Inflammatory macrophage (primary cell): ENCODE data around the gene ADAMTS4.

Source experiments
- DNase-seq, 2 donors: peaks; one replicate each; pipeline ENCODE4 v3.0.0-alpha.2; 2020 to 2022

ADAMTS4 gene

DNA sequence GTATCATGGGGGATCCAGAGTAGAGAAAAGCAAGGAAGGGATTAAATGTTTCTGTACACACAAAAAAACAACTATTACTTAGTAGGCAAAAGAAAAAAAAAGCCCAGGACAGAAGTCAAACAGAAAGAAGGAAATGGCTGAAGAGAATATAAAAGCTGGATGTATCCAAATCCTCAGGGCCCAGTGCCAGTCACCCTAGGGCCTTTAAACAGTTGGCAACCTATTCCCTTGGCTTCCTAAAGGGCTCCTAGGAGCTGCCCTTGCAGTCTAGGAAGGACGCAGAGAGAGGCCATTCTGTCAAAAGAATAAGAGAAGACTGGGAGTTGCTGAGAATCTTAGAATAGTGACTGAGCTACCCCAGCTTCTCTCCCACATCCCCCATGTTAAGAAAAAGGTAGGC is 26.5 kb downstream of the ADAMTS4 start:
- no peak for DNase-seq

DNA sequence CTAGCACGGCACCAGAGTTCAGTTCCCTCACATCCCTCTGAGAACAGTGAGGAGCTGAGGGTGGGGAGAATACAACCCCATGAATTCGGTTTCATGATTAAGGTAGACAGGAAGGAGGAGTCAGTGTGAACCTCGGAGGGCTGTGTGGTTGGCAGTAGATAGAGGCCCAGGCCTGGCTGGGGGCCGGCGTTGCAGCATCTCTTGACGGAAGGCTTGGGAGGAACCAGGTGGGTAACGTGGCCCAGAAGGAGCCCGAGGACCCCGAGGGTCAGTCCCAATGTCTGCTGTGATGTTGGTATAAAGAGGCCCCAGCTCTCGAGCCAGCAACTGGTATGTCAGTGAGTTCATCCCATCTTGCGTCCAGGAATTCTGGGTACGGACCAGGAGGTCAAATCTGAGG is 27.2 kb downstream of the ADAMTS4 start:
- no peak for DNase-seq

DNA sequence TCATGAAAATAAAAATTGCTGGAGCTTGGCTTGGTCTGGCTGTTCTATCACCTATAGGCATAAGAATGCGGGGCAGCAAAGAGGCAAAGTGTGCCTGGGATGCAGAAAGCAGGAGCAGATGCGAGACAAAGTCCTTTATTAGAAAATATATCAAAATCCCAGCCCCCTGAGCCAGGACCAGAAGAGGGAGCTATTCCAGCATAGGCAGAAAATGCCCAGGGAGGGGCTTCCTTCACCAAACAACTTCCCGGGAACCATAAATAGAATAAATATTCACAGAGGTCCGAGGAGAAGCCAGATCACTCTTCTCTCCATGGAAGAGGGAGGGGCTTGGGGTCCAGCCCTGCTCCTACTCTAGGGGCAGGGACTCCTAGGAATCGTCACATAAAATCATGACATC is 27.7 kb downstream of the ADAMTS4 start:
- DNase-seq = no peak

DNA sequence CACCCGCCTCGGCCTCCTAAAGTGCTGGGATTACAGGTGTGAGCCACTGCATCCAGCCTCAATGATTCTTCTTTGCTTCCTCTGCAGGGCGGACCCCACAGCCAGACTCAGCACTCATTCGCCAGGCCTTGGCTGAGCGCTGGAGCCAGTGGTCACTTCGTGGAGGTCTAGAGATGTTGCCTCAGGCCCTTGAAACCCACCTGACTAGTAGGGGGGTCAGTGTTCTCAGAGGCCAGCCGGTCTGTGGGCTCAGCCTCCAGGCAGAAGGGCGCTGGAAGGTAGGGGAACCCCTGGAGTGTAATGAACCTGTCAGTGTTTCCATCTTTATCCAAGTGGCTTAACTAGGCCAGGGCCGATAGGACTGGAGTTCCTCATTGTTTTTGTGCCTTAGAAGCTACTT is 29.9 kb downstream of the ADAMTS4 start:
- DNase-seq = no peak

DNA sequence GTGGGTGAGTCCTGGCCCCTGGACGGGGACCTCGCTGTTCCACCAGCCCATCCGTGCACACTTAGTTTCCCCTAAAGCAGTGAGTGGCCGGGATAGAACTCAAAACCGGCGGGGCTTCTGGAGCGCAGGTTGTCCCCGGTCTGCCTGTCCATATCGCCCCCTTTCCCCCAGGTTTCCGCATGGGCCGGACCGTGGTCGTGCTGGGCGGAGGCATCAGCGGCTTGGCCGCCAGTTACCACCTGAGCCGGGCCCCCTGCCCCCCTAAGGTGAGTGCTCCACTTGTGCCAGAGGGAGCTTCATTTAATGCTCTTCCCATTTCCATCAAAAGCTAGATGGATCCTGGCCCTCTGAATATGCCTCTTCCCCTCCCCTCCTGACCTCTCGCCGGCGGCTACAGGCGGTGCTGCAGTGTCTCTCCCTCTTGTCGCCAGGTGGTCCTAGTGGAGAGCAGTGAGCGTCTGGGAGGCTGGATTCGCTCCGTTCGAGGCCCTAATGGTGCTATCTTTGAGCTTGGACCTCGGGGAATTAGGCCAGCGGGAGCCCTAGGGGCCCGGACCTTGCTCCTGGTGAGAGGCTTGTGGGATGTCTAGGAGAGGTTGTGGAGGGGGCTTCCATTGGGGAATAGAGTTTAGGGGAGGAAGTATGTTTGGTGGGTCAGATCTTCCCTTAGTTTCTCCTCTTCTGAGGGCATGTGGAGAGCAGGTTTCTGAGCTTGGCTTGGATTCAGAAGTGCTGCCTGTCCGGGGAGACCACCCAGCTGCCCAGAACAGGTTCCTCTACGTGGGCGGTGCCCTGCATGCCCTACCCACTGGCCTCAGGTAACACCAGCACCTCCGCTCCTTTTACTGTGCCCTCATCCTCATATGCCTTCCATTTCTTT is 31.9 kb downstream of the ADAMTS4 start:
- DNase-seq = no peak

DNA sequence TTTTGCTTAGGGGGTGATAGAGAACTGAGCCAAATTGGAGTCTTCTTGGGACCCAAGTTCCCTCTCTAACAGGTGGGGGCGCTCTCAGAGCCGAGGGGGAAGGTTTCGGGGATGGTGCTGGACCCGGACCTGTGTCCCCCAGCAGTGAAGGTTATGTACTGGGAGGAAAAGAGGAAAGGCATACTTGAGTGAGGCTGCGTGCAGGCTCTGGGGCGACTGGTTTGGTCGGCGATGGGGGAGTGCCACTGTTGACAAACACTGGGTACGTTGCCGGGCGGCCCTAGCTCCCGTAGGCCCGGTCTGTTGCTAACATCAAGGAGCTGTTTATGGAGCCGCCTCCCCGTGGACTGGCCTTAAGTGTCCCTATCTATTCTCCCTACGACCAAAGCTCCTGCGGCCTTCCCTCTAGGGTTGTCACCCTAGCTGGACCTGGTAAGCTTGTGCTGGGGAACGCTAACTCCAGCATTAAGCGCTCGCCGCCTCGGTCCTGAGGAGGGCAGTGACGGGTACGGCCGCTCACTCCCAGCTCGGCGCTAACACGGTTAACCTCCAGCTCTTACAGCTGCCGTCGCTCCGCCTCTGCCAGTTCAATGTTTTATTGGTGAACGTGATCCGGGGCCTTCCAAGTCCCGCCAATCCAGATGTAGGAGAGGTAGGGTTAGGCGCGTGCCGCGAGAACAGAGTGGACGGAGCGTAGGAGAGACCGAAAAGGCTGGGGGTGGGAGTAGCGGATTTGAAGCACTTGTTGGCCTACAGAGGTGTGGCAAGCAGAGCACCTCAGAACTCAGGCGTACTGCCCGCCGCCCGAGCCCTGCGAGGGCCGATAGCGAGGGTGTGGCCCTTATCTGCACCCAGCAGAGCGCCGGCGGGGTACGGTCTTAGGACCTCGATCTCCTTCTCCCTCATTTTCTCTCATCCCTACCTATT is 32.8 kb downstream of the ADAMTS4 start, which contains the start of gene PPOX:
Gene PPOX, plus strand, starts transcription at position 685 of the 927 bp plus-strand sequence. CDS start 422 bp downstream, outside the sequence.
- DNase-seq = peak; percentile 97

DNA sequence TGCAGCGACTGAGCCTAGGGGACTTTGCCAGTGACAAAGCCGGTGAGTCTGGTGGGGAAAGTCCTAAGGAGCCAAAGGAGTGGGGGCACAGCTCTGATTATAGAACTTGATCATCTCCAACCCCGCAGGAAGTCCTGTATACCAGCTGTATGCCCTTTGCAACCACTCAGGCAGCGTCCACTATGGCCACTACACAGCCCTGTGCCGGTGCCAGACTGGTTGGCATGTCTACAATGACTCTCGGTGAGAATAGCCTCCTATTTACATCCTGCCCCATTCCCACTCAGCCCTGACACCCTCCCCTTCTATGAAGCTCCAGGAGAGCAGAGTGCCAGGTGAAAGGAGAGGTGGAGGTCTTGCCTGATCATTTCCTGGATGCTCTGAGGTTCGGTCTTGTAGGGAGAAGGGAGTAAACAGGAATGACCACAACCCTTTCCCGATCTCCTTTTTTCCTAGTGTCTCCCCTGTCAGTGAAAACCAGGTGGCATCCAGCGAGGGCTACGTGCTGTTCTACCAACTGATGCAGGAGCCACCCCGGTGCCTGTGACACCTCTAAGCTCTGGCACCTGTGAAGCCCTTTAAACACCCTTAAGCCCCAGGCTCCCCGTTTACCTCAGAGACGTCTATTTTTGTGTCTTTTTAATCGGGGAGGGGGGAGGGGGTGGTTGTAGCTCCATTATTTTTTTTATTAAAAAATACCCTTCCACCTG is 33.8 kb downstream of the ADAMTS4 start:
- no peak for DNase-seq

DNA sequence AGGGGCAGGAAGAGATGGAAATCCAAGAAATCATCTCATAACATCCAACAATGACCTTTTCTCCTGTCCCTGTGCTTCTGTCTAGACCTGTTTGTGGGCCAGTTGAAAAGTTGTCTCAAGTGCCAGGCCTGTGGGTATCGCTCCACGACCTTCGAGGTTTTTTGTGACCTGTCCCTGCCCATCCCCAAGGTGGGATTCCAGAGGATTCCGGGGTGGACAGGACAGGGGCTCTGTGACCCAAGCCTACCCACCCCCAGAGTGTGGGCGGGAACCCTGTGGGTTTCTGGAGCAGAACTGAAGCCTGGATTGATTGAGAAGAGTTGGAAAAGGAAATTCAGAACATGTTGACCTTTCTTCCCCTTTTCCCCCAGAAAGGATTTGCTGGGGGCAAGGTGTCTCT is 35.1 kb downstream of the ADAMTS4 start:
- no peak for DNase-seq

DNA sequence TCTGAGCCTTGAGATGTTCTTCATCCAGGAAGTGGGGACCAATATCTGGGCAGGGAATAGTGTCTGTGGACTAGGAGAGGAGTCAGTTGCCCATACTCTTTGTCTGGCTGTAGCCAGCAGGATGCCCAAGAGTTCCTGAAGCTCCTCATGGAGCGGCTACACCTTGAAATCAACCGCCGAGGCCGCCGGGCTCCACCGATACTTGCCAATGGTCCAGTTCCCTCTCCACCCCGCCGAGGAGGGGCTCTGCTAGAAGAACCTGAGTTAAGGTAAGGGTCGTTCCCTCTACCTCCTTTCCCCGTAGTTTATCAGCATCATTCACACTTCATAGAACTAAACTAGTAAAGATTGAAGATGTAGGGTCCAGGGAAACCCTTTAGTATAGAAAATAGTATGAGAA is 36.0 kb downstream of the ADAMTS4 start:
- DNase-seq = no peak

DNA sequence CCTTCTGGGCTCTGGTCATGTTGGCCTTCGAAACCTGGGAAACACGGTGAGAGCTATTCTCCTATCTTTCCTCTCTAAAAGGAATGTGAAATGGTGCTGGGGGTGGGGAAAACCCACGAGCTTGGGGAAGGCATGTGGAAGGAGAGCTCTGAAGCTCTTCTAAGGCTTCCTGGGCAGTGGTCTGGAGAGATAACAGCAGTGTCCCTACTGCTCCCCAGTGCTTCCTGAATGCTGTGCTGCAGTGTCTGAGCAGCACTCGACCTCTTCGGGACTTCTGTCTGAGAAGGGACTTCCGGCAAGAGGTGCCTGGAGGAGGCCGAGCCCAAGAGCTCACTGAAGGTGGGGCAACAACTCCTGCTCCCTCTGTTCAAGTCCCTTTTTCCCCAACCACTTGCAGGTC is 36.8 kb downstream of the ADAMTS4 start:
- no peak for DNase-seq

DNA sequence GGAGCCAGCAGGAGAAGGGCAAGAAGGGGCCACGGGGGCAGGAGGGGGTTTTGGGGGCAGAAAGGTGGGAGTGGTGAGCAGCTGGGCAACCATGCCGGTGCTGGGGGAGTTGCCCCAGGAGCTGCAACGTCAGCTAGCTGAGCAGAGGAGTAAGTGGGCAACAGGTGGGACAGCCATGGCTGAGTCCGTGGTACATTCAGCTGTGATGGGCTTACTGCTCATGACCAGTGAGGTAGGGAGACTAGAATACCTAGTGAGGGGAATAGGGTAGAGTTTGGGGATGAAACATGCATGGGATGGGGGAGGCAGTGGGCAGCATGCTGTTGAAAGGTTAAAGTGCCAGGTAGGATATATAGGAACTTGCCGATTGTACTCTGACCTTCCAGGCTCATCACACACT is 37.2 kb downstream of the ADAMTS4 start:
- DNase-seq = no peak

DNA sequence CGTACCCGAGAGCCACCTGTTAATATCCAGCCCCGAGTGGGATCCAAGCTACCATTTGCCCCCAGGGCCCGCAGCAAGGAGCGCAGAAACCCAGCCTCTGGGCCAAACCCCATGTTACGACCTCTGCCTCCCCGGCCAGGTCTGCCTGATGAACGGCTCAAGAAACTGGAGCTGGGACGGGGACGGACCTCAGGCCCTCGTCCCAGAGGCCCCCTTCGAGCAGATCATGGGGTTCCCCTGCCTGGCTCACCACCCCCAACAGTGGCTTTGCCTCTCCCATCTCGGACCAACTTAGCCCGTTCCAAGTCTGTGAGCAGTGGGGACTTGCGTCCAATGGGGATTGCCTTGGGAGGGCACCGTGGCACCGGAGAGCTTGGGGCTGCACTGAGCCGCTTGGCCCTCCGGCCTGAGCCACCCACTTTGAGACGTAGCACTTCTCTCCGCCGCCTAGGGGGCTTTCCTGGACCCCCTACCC is 38.1 kb downstream of the ADAMTS4 start:
- no peak for DNase-seq

DNA sequence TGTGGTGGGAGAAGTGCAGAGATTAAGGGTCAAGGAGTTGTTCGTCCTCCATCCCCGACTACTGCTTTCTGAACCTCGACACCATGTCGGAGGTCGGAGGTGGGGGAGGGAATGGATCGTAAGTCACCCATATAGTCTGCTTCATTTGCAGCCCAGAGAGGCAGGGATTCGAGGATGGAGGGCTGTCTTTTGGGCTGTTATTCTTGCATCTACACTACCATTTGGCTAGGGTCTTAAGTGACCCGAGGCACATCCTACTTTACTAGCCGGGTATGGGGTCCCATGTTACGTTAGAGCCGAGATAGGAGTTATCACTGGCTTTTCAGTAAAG is 39.0 kb downstream of the ADAMTS4 start:
- DNase-seq = no peak

DNA sequence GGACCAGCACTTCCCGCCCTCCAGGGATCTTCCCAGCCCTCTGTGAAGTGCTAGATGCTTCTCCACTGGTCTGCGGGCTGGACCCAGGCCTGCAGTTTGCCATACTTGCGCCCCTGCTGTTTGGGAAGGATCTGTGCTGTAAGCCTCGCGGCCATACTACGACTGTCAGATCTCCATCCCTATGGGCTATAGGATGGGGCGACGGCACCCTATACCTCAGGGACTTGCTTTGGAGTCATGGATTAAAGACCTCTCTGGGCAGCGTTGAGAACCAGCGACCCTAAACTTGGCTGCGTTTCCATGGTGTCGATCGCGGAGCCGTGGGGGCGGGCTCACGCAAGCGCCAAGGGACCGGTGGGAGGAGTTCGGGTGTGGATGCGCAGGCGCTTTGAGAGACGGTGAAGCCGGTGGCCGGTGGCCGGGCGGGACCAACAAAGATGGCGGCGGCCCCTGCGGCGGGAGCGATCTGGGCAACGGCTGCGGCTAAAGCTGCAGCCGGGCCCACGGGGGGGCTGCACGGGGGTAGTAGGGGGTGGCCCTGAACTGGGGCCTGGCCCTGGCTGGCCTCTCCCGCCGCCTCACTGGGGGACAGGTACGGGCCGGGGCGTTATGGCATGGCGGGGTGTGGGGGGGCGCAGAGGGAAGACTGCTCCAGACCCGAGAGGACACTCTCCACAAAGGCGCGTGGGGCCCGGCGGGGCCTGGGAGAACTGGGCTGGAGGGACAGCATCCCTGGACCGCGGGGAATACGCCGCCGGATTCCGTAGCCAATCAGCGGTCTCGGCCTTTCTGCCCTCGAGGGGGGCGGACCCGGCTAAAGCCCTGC is 39.6 kb downstream of the ADAMTS4 start, which contains the start of gene USP21:
Gene USP21, plus strand, starts transcription at position 414 of the 826 bp plus-strand sequence. CDS start 1,141 bp downstream, outside the sequence.
- peak; percentile 86 to 92 for DNase-seq

DNA sequence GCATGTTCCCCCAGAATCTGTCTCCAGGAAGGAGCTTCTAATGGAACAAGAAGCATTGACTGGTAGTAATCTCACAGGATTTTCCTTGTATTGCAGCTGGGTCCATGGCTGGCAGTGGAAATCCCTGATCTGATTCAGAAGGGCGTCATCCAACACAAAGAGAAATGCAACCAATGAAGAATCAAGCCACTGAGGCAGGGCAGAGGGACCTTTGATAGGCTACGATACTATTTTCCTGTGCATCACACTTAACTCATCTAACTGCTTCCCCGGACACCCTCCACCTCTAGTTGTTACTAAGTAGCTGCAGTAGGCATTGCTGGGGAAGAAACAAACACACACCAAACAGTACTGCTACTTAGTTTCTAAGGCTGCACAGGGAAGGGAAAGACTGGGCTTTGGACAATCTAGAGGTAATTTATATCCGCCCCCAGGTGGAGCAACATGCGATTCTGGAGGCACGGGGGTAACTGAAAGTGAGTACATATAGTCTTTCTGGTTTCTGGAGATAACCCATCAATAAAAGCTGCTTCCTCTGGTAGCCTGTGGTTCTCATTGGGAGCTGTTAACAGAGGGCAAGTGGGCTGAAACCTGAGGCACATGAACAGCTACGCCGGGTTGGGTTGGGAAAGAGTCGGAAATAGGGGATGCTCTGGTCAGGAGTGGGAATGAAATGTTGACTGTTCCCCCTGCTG is 40.4 kb downstream of the ADAMTS4 start:
- DNase-seq = no peak

DNA sequence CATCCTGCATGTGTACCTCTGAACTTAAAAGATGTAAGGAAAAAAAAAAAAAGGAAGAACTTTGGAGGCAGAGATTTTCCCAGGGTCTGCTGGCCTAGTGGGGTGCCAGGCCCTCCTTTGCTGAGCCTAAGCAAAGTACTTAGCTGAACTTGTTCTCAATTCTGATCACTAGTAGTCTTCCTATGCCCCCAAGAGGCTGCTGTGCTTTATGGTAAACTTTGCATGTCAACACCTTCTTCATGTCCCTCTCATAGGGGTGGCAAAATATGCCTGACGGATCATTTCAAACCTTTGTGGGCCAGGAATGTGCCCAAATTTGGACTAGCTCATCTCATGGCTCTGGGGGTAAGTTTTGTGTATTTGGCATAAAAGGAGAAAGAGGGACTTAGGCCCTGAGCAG is 41.0 kb downstream of the ADAMTS4 start:
- no peak for DNase-seq

DNA sequence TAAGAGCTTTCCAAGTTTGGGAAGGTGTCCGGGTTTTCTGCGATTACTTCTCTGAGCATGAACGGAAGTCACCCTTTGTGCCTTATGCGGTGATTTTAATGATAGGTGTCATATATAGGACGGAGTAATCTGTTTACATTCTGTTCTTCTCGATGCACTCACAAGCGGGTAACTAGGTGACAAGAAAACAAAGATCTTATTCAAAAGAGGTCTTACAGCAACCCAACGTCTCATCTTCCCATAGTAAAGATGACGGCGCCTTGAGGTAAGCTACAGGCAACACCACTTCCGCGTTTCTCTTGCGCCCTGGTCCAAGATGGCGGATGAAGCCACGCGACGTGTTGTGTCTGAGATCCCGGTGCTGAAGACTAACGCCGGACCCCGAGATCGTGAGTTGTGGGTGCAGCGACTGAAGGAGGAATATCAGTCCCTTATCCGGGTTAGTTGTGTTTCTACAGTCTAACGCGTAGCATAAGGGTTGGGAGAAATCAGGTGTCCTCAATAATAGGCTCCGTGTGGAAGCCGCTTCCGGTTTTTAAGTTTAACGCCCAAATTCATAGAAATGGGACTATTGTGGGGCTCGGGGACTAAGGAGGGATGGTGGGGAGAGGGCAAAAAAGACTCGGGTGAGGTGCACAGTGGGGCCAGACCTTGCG is 45.0 kb downstream of the ADAMTS4 start, which contains the start of gene UFC1:
Gene UFC1, plus strand, starts transcription at position 297 of the 656 bp plus-strand sequence. Its CDS starts 20 bp downstream, at position 317.
- DNase-seq = peak; percentile 85 to 90

DNA sequence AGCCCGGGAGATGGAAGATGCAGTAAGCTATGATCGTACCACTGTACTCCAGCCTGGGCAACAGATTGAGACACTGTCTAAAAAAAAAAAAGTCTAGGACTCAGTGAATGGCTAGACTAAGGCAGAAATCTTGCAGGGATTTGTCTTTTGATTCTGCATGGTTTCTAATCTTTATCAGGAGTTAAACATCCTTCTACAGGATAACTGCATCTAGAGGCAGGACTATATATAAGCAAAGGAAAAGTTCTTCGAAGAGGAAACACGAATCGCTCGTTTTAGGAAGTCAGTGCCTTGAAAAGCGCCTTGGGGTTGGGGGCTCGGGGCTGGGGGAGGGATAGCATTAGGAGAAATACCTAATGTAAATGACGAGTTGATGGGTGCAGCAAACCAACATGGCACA is 45.7 kb downstream of the ADAMTS4 start:
- DNase-seq = no peak

DNA sequence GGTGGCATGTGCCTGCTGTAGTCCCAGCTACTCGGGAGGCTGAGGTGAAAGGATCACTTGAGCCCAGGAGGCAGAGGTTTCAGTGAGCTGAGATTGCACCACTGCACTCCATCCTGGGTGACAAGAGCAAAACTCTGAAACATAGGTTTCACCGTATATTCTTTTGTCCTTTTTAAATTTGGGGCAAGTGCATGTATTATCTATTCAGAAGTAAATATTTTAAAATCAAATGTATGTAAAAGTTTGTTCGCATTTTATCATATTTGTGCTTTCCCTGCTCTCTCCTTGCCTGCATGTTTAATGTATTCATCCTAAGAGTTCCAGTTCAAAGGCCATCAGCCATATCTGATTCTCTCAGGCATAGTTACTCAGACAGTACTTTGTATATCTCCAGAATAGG is 53.0 kb downstream of the ADAMTS4 start:
- DNase-seq = no peak

DNA sequence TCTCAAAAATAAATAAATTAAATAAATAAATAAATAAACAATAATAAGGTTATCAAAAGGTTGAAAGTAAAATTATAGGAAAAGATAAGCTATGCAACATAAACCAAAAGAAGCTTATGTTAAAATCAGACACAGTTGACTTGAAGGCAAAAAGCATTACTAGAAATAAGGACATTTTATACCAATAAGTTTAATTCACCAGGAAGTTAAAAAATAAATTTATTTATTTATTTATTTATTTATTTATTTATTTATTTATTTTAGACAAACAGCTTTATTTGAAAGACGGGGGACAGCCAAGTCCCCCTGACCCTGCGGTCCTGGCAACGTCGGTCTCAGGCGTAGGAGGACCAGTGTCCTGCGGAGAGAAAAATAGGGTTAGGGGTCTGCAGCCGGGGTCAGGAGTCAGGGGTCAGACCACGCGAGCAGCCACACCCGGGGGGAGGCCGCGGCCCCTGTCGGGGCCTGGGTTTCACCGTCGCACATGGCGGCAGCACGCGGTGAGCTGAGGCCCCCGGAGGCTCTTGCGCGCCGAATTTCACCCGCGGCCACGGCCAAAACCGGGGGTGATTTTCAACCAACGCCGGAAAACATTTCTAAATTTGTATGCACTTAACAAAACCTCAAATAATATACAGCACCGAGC is 58.0 kb downstream of the ADAMTS4 start:
- no peak for DNase-seq
